HG03175 (cell line): Measurements from ENCODE around the gene ARHGEF33.

Experiments used
- ATAC-seq: cut with Tn5 transposase; IDR thresholded peaks from one replicate; pipeline ENCODE4 v1.9.1; 2021; ENCODE audit warnings: mild to moderate bottlenecking, moderate library complexity; ENCODE audit not compliant: unreplicated experiment

ARHGEF33 gene

DNA sequence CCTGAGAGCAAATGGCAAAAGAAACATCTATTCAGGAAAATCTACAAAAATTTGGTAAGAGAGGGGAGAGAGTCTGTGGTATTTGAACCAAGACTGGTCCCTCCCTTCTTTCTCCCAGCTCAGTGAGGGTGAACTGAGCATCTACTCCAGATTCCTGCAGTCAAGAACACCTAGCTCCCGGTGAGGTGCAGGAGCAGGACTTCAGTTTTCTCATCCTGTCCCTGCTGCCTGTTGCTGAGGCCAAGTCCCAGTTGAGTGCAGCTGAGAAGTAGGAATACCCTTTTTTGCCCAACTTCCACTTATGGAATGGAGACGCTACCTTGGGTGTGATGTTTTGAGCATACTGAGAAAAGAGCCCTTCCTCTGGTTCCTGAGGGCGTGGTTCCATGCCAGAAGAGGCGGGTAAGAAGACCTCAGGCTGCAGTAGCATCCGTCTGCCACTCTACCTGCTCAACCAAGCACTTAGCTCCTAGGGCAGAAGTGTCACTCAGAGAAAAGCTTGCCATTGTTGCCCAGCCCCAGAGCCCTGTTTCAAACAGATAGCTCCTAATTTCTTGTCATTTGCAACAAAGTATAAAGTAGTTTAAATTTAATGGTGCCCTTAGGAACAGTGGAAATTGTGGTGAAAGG is 118.3 kb downstream of the ARHGEF33 start:
- ATAC-seq, result no peak

- no peak for ATAC-seq
Measured at GRCh38 chr2:39008665-39009064, 119.0 kb downstream of the ARHGEF33 start.

DNA sequence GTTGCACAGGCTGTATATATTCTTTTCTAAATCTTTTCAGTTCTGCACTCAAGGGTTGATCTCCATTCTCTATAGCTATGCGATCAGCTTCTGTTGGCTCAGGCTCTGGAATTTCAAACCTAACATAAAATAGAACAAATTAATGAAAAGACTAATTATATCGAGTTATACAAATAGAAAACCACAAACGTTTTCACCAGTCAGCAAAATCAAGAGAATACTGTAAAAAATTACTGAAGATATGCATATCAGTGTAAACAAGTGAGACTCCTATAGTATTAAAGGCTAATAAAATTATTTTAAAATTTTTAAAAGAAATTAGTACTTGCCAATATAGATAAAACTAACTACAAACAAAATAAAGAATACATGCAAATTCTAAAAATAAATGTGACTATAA is 124.2 kb downstream of the ARHGEF33 start:
- ATAC-seq, result no peak

- ATAC-seq, result no peak
Measured at GRCh38 chr2:39015424-39015823, 125.7 kb downstream of the ARHGEF33 start.

DNA sequence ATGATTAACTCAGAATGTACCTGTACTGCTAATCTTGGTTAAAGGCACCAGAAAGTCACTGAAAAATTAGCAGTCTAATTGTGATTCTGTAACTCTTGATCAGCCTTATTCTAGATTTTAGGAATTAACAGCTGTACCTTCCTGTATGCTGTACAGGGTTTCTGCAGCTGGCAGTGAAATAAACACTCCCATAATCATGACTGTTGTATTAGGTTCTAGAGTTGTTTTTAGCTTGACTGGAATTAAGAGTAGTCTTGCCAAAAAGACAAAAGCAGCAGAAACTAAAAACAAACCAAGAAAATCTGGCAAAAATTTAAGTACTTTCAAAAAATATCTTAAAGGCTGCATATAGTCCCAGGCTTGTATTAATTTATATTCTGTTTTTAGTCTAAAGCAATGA is 127.7 kb downstream of the ARHGEF33 start:
- ATAC-seq, result no peak

GRCh38 chr2:39018638-39019037 is 129.0 kb downstream of the ARHGEF33 start:
- ATAC-seq, result no peak

DNA sequence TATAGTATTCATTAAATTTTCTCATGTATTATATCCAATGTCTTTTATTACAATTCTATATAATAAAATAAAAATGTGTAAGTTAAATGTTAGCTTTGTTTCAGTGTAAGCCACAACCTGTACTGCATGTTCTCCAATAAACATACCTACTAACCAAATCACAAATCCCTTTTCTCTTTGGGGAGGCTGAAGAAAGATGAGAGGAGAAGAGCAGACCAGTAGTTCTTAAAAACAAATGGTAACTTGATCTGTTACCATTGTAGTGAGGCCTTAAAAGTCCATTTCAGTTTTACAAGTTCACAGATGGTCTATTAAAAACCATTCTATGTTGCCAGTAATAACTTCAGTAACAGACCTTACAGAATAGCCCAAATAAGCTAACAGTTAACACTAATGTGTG is 130.7 kb downstream of the ARHGEF33 start:
- ATAC-seq, result no peak

GRCh38 chr2:39022642-39023235 is 133.1 kb downstream of the ARHGEF33 start:
- ATAC-seq, result no peak

DNA sequence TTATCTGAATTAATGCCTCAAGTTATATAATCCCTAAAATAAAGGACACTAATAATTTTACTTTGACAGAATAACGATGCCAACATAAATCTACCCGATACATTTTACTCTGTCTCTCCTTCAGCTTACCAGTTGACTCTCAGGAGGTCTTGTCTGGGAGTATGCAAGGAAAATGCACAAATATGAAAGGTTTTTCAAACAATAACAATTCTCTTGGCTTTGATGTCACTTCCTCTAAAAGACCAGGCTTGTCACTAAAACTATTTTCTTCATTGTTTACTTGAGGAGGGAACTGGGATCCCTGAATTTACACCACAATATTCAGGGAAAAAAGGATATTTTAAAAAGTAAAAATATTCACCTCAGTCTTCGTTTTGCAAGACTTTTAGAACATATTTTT is 134.0 kb downstream of the ARHGEF33 start:
- no peak for ATAC-seq

DNA sequence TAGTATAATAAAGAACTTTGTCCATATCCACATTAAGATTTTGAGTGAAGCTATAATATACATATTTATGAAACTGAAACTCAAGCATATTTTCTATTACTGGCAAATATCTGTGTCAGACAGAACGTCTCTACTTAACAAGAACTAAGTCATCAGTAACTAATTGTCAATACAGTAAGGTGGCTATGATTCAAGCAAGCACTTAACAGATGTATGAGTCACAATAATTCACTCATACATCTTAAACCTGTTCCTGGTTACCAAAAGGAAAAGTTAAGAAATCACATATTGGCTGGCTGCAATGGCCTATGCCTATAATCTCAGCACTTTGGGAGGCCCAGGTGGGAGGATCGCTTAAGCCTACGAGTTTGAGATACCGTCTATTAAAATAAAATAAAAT is 135.2 kb downstream of the ARHGEF33 start:
- ATAC-seq, result no peak
